ENCODE data around the gene CTXND2.
"Not testable (repeated sequence)": the region's sequence is repeated elsewhere in the genome, so short reads cannot be mapped to it uniquely, and the experiment has no call there.

Gene CTXND2

GRCh38 chr1:150909585-150910180 is 22.7 kb downstream of the CTXND2 start:
- H3K4me3 ChIP-seq (ENCODE audit: low read length) = no peak overlapping the region
- no peak for TF ChIP-seq ZNF274 (IDR thresholded peaks at IDR 0.05; ENCODE audit: low read depth, low read length)

GRCh38 chr1:150912623-150913022 is 25.7 kb downstream of the CTXND2 start:
- no peak overlapping the region for H3K4me3 ChIP-seq (ENCODE audit: low read length)
- no peak for TF ChIP-seq ZNF274 (IDR thresholded peaks at IDR 0.05; ENCODE audit: low read depth, low read length)

- H3K4me3 ChIP-seq (ENCODE audit: low read length) = no peak overlapping the region
- TF ChIP-seq ZNF274 (IDR thresholded peaks at IDR 0.05; ENCODE audit: low read depth, low read length) = no peak
Measured at GRCh38 chr1:150917387-150917786, 30.5 kb downstream of the CTXND2 start.

GRCh38 chr1:150922519-150922975 is 35.6 kb downstream of the CTXND2 start:
- TF ChIP-seq ZNF274 (IDR thresholded peaks at IDR 0.05; ENCODE audit: low read depth, low read length) = no peak
- H3K4me3 ChIP-seq (ENCODE audit: low read length) = no peak overlapping the region

- TF ChIP-seq ZNF274 (IDR thresholded peaks at IDR 0.05; ENCODE audit: low read depth, low read length) = no peak
- no peak overlapping the region for H3K4me3 ChIP-seq (ENCODE audit: low read length)
Measured at GRCh38 chr1:150925080-150925479, 38.1 kb downstream of the CTXND2 start.

GRCh38 chr1:150926097-150926741 is 39.3 kb downstream of the CTXND2 start, which contains the start of gene SETDB1:
SETDB1 (plus strand) TSS chr1:150926363; CDS start chr1:150927715, 1,352 bp downstream.
- no peak for TF ChIP-seq ZNF274 (IDR thresholded peaks at IDR 0.05; ENCODE audit: low read depth, low read length)
- H3K4me3 ChIP-seq (ENCODE audit: low read length) = peak within 1 kb of the TSS; percentile 94

GRCh38 chr1:150927624-150928023 is 40.7 kb downstream of the CTXND2 start:
- TF ChIP-seq ZNF274 (IDR thresholded peaks at IDR 0.05; ENCODE audit: low read depth, low read length) = no peak
- H3K4me3 ChIP-seq (ENCODE audit: low read length) = no peak overlapping the region

- no peak for TF ChIP-seq ZNF274 (IDR thresholded peaks at IDR 0.05; ENCODE audit: low read depth, low read length)
- no peak overlapping the region for H3K4me3 ChIP-seq (ENCODE audit: low read length)
Measured at GRCh38 chr1:150928286-150928685, 41.4 kb downstream of the CTXND2 start.

- H3K4me3 ChIP-seq (ENCODE audit: low read length) = not testable (repeated sequence)
Measured at GRCh38 chr1:150928775-150929174, 41.8 kb downstream of the CTXND2 start.

GRCh38 chr1:150931773-150932172 is 44.8 kb downstream of the CTXND2 start:
- TF ChIP-seq ZNF274 (IDR thresholded peaks at IDR 0.05; ENCODE audit: low read depth, low read length) = no peak
- H3K4me3 ChIP-seq (ENCODE audit: low read length) = no peak overlapping the region

- no peak for TF ChIP-seq ZNF274 (IDR thresholded peaks at IDR 0.05; ENCODE audit: low read depth, low read length)
- no peak overlapping the region for H3K4me3 ChIP-seq (ENCODE audit: low read length)
Measured at GRCh38 chr1:150944856-150945255, 57.9 kb downstream of the CTXND2 start.

- no peak for TF ChIP-seq ZNF274 (IDR thresholded peaks at IDR 0.05; ENCODE audit: low read depth, low read length)
- no peak overlapping the region for H3K4me3 ChIP-seq (ENCODE audit: low read length)
Measured at GRCh38 chr1:150954708-150955107, 67.8 kb downstream of the CTXND2 start.

- TF ChIP-seq ZNF274 (IDR thresholded peaks at IDR 0.05; ENCODE audit: low read depth, low read length) = no peak
- H3K4me3 ChIP-seq (ENCODE audit: low read length) = no peak overlapping the region
Measured at GRCh38 chr1:150955280-150955679, 68.3 kb downstream of the CTXND2 start.

GRCh38 chr1:150957666-150958065 is 70.7 kb downstream of the CTXND2 start:
- H3K4me3 ChIP-seq (ENCODE audit: low read length) = no peak overlapping the region
- TF ChIP-seq ZNF274 (IDR thresholded peaks at IDR 0.05; ENCODE audit: low read depth, low read length) = no peak

- no peak for TF ChIP-seq ZNF274 (IDR thresholded peaks at IDR 0.05; ENCODE audit: low read depth, low read length)
- no peak overlapping the region for H3K4me3 ChIP-seq (ENCODE audit: low read length)
Measured at GRCh38 chr1:150960646-150961045, 73.7 kb downstream of the CTXND2 start.
